Naive thymus-derived CD4-positive, alpha-beta T cell (primary cell): Measurements from ENCODE around the gene SSTR1. TPM values are rescaled to one million over a fixed set of nuclear protein-coding genes. Genes with fewer than 3 reads are reported as not detected.
A peak's percentile ranks its signal among the peaks of the same experiment; 100 is the strongest.

Source experiments
- ATAC-seq: fragments of 150-1000 bp; cut with Tn5 transposase; 2 replicates; pipeline ENCODE4 v1.10.0; 2021; ENCODE audit warnings: mild to moderate bottlenecking, moderate library complexity
- CTCF ChIA-PET: fragments of 350-600 bp; sonication (Branson Sonifier 250); formaldehyde crosslinking; loops from one replicate; lab custom pipeline; 2021; ENCODE audit warnings: antibody characterized with exemption; lab: Charles Lee
- POLR2A ChIA-PET: fragments of 350-600 bp; sonication (Branson Sonifier 250); formaldehyde crosslinking; loops from one replicate; lab custom pipeline; 2021; ENCODE audit warnings: antibody characterized with exemption, inconsistent platforms; lab: Charles Lee
- DNase-seq, 9 donors: peaks; one replicate each; pipeline versions ENCODE4 v3.0.0 to v3.0.0-alpha.2; 2020 to 2022; ENCODE audit warnings: mixed read lengths in 1 of 9
- H3K27ac ChIP-seq: one replicate; pipeline ENCODE4 v1.7.0; 2013; ENCODE audit warnings: mild to moderate bottlenecking, low read depth, low read length, moderate library complexity
- H3K27me3 ChIP-seq, 2 donors: one replicate each; pipeline ENCODE4 v1.7.0; 2013; ENCODE audit warnings: low read length in 2 of 2, mild to moderate bottlenecking in 2 of 2, moderate library complexity in 2 of 2; ENCODE audit not compliant: control insufficient read depth in 2 of 2, insufficient read depth in 2 of 2
- H3K36me3 ChIP-seq, 3 experiments: 1 replicate in 2 of 3; 2 replicates in 1 of 3; pipeline ENCODE4 v1.7.0; 2013; ENCODE audit warnings: low read length in 3 of 3, mild to moderate bottlenecking in 3 of 3, moderate library complexity in 1 of 3; ENCODE audit not compliant: insufficient read depth in 3 of 3, control insufficient read depth in 2 of 3
- H3K4me1 ChIP-seq, 2 donors: one replicate each; pipeline ENCODE4 v1.7.0; 2013; ENCODE audit warnings: low read length in 2 of 2, mild to moderate bottlenecking in 2 of 2, moderate library complexity in 1 of 2; ENCODE audit not compliant: control insufficient read depth in 2 of 2, insufficient read depth in 2 of 2
- H3K4me3 ChIP-seq: 2 replicates; pipeline ENCODE4 v1.7.0; 2013; ENCODE audit warnings: mild to moderate bottlenecking, low read length
- H3K9me3 ChIP-seq, 3 experiments: 1 replicate in 2 of 3; 2 replicates in 1 of 3; pipeline ENCODE4 v1.7.0; 2013; ENCODE audit warnings: low read length in 3 of 3; ENCODE audit not compliant: control insufficient read depth in 2 of 3
- H3K27ac Mint-ChIP-seq, 9 donors: one replicate each; pipeline ENCODE4 v1.8.0; 2020 to 2022; ENCODE audit warnings: mixed read lengths in 9 of 9, mild to moderate bottlenecking in 8 of 9, moderate library complexity in 5 of 9, inconsistent platforms in 2 of 9
- H3K27me3 Mint-ChIP-seq, 5 donors: one replicate each; pipeline ENCODE4 v1.8.0; 2021 to 2022; ENCODE audit warnings: mixed read lengths in 5 of 5, mild to moderate bottlenecking in 1 of 5
- H3K36me3 Mint-ChIP-seq, 5 donors: one replicate each; pipeline ENCODE4 v1.8.0; 2020 to 2022; ENCODE audit warnings: mixed read lengths in 5 of 5, mild to moderate bottlenecking in 3 of 5, inconsistent platforms in 1 of 5
- H3K4me1 Mint-ChIP-seq, 7 donors: one replicate each; pipeline ENCODE4 v1.8.0; 2020 to 2022; ENCODE audit warnings: mixed read lengths in 7 of 7, mild to moderate bottlenecking in 3 of 7, inconsistent platforms in 1 of 7
- H3K4me3 Mint-ChIP-seq, 10 donors: one replicate each; pipeline ENCODE4 v1.8.0; 2020 to 2022; ENCODE audit warnings: mild to moderate bottlenecking in 10 of 10, mixed read lengths in 10 of 10, moderate library complexity in 6 of 10, inconsistent platforms in 2 of 10
- H3K9me3 Mint-ChIP-seq, 11 donors: one replicate each; pipeline ENCODE4 v1.8.0; 2020 to 2022; ENCODE audit warnings: mixed read lengths in 11 of 11, mild to moderate bottlenecking in 4 of 11, inconsistent platforms in 1 of 11, moderate library complexity in 1 of 11
- intact Hi-C, 2 donors: fragments of 100-400 bp; cut with micrococcal nuclease; formaldehyde crosslinking; loops; one replicate each; pipeline ENCODE4 v1.15.1; 2023
- polyA plus RNA-seq, 2 donors: library from polyadenylated mRNA; unstranded; fragments of 300-500 nt; fragmentation: Illumina TruSeq; gene quantifications; one replicate each; pipeline ENCODE4 v1.2.3, GENCODE V29; 2021
- total RNA-seq, 6 experiments: library from RNA in 5 of 6; stranded (reverse) in 5 of 6; gene quantifications; 1 replicate in 5 of 6; 2 replicates in 1 of 6; pipeline ENCODE4 v1.2.3 and lab custom pipeline; 2021 to 2026

Gene SSTR1
- total and polyA plus RNA-seq, 7 experiments from 2014 or later, result not detected

GRCh38 chr14:38243696-38244240 lies 36.1 kb downstream of the SSTR1 start:
- no peaks in the 10 kb centered on the region for H3K4me1 ChIP-seq
- ChIA-PET CTCF (no interaction called here), POLR2A (no interaction called here)
- Mint-ChIP-seq H3K27me3 (peaks cover 0 to 20% (median 10%) of the 10 kb centered on the region in 5 donors), H3K9me3 (peaks cover 0 to 3% (median 0%) of the 10 kb centered on the region in 11 donors), H3K27ac (no peak overlapping the region), H3K36me3 (no peaks in the 10 kb centered on the region), H3K4me3 (no peak overlapping the region), H3K4me1 (no peaks in the 10 kb centered on the region)
- no peak overlapping the region for H3K4me3 ChIP-seq
- no peak overlapping the region for H3K27ac ChIP-seq
- H3K27me3 ChIP-seq, result no peaks in the 10 kb centered on the region
- H3K9me3 ChIP-seq, result no peaks in the 10 kb centered on the region
- ATAC-seq, result no peak
- H3K36me3 ChIP-seq, result no peaks in the 10 kb centered on the region
- intact Hi-C loops, result no loop called here
- no peak for DNase-seq

- no peaks in the 10 kb centered on the region for H3K36me3 ChIP-seq
- H3K4me1 ChIP-seq, result no peaks in the 10 kb centered on the region
- H3K27ac ChIP-seq, result no peak overlapping the region
- DNase-seq (no peak), ATAC-seq (no peak)
- Mint-ChIP-seq H3K4me3 (no peak overlapping the region), H3K4me1 (no peaks in the 10 kb centered on the region), H3K36me3 (no peaks in the 10 kb centered on the region), H3K9me3 (peaks cover 0 to 2% (median 0%) of the 10 kb centered on the region in 11 donors), H3K27ac (no peak overlapping the region), H3K27me3 (peaks cover 4 to 19% (median 15%) of the 10 kb centered on the region in 5 donors)
- intact Hi-C loops, result no loop called here
- H3K27me3 ChIP-seq, result peaks cover 0 to 3% of the 10 kb centered on the region in 2 donors
- no peak overlapping the region for H3K4me3 ChIP-seq
- ChIA-PET CTCF (no interaction called here), POLR2A (no interaction called here)
- no peaks in the 10 kb centered on the region for H3K9me3 ChIP-seq
These were observed 40.8 kb downstream of the SSTR1 start for GRCh38 chr14:38248321-38249028.

- Histone ChIP-seq H3K36me3 (no peaks in the 10 kb centered on the region), H3K9me3 (no peaks in the 10 kb centered on the region), H3K27ac (no peak overlapping the region), H3K27me3 (peaks cover 0 to 5% of the 10 kb centered on the region in 2 donors), H3K4me1 (no peaks in the 10 kb centered on the region), H3K4me3 (no peak overlapping the region)
- Mint-ChIP-seq H3K27me3 (peaks cover 22 to 32% (median 25%) of the 10 kb centered on the region in 5 donors), H3K27ac (no peak overlapping the region), H3K36me3 (no peaks in the 10 kb centered on the region), H3K4me3 (no peak overlapping the region), H3K4me1 (peaks cover 0 to 6% (median 2%) of the 10 kb centered on the region in 7 donors), H3K9me3 (peaks cover 0 to 2% (median 0%) of the 10 kb centered on the region in 11 donors)
- DNase-seq (no peak), ATAC-seq (no peak)
- CTCF ChIA-PET, result no interaction called here
- POLR2A ChIA-PET, result no interaction called here
- intact Hi-C loops, result no loop called here
These were observed 42.6 kb downstream of the SSTR1 start for GRCh38 chr14:38250331-38250730.

GRCh38 chr14:38252066-38252710 lies 44.5 kb downstream of the SSTR1 start:
- peaks cover 30 to 39% (median 35%) of the 10 kb centered on the region in 5 donors for H3K27me3 Mint-ChIP-seq
- peaks cover 0 to 5% of the 10 kb centered on the region in 2 donors for H3K27me3 ChIP-seq
- DNase-seq (no peak), ATAC-seq (no peak)
- no peak overlapping the region for H3K4me3 ChIP-seq
- H3K36me3 Mint-ChIP-seq, result no peaks in the 10 kb centered on the region
- intact Hi-C loops, result no loop called here
- H3K4me3 Mint-ChIP-seq, result no peak overlapping the region
- H3K27ac Mint-ChIP-seq, result no peak overlapping the region
- H3K27ac ChIP-seq, result no peak overlapping the region
- no peaks in the 10 kb centered on the region for H3K9me3 ChIP-seq
- CTCF ChIA-PET, result interaction anchor here (0.5 to 0.7 kb wide), 3 partner anchors 12 to 55 kb away, joined by 3 to 4 read pairs (median 3); no protein-coding TSS in a partner anchor
- peaks cover 0 to 15% (median 10%) of the 10 kb centered on the region in 7 donors for H3K4me1 Mint-ChIP-seq
- POLR2A ChIA-PET, result no interaction called here
- peaks cover 0 to 4% of the 10 kb centered on the region in 2 donors for H3K4me1 ChIP-seq
- no peaks in the 10 kb centered on the region for H3K9me3 Mint-ChIP-seq
- no peaks in the 10 kb centered on the region for H3K36me3 ChIP-seq

GRCh38 chr14:38253676-38254075 lies 46.0 kb downstream of the SSTR1 start:
- Mint-ChIP-seq H3K27me3 (peaks cover 37 to 46% (median 44%) of the 10 kb centered on the region in 5 donors), H3K9me3 (no peaks in the 10 kb centered on the region), H3K4me1 (peaks cover 0 to 15% (median 10%) of the 10 kb centered on the region in 7 donors), H3K27ac (no peak overlapping the region), H3K4me3 (peak overlapping the region in 1 of 10 donors; percentile 33), H3K36me3 (no peaks in the 10 kb centered on the region)
- no peak for DNase-seq
- Histone ChIP-seq H3K36me3 (no peaks in the 10 kb centered on the region), H3K9me3 (no peaks in the 10 kb centered on the region), H3K4me3 (no peak overlapping the region), H3K27ac (no peak overlapping the region), H3K4me1 (peaks cover 0 to 4% of the 10 kb centered on the region in 2 donors), H3K27me3 (peaks cover 0 to 13% of the 10 kb centered on the region in 2 donors)
- no peak for ATAC-seq
- ChIA-PET POLR2A (no interaction called here), CTCF (no interaction called here)
- intact Hi-C loops, result no loop called here

GRCh38 chr14:38254571-38255407 lies 47.1 kb downstream of the SSTR1 start:
- Histone ChIP-seq H3K27ac (no peak overlapping the region), H3K27me3 (peaks cover 0 to 13% of the 10 kb centered on the region in 2 donors), H3K4me1 (peaks cover 0 to 4% of the 10 kb centered on the region in 2 donors), H3K9me3 (no peaks in the 10 kb centered on the region), H3K4me3 (peak overlapping the region; percentile 27), H3K36me3 (no peaks in the 10 kb centered on the region)
- peak overlapping the region in 9 of 10 donors; percentile 23 to 78 (median 68) for H3K4me3 Mint-ChIP-seq
- POLR2A ChIA-PET, result no interaction called here
- CTCF ChIA-PET, result no interaction called here
- H3K36me3 Mint-ChIP-seq, result no peaks in the 10 kb centered on the region
- peak in 1 of 9 donors; percentile 0 for DNase-seq
- ATAC-seq, result no peak
- H3K9me3 Mint-ChIP-seq, result no peaks in the 10 kb centered on the region
- intact Hi-C loops, result no loop called here
- H3K27me3 Mint-ChIP-seq, result peaks cover 38 to 46% (median 44%) of the 10 kb centered on the region in 5 donors
- no peak overlapping the region for H3K27ac Mint-ChIP-seq
- peaks cover 0 to 15% (median 10%) of the 10 kb centered on the region in 7 donors for H3K4me1 Mint-ChIP-seq
